Measurements from ENCODE around the gene PNCK.

The PNCK gene

DNA sequence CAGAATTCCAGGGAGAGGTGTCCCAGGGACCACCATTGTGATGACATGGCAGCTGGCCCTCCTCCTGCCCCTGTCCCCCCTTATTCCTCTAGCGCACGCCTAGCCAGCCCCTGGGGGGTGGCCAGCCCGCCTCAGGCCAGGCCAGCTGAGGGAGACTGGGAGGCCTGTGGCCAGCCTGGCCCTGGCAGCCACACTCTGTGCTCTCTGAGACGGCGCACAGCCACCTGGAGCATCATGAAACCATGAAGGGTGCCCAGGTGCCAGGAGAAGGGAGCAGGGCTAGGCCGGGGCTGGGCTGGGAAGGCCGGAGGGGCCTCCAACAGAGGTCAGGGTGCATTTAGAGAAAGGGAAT lies 41.0 kb downstream of the PNCK start:
- TF ChIP-seq, protein P1, sequence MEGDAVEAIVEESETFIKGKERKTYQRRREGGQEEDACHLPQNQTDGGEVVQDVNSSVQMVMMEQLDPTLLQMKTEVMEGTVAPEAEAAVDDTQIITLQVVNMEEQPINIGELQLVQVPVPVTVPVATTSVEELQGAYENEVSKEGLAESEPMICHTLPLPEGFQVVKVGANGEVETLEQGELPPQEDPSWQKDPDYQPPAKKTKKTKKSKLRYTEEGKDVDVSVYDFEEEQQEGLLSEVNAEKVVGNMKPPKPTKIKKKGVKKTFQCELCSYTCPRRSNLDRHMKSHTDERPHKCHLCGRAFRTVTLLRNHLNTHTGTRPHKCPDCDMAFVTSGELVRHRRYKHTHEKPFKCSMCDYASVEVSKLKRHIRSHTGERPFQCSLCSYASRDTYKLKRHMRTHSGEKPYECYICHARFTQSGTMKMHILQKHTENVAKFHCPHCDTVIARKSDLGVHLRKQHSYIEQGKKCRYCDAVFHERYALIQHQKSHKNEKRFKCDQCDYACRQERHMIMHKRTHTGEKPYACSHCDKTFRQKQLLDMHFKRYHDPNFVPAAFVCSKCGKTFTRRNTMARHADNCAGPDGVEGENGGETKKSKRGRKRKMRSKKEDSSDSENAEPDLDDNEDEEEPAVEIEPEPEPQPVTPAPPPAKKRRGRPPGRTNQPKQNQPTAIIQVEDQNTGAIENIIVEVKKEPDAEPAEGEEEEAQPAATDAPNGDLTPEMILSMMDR (IDR thresholded peaks at IDR 0.05; ENCODE audit: extremely low read depth, insufficient read depth, missing control alignments), result no peak

GRCh38 chrX:153631907-153632594 lies 41.6 kb downstream of the PNCK start:
- in situ Hi-C loops (cut with MboI; ENCODE audit: low pct_unique_long_range_greater_than_20kb, low sequenced_read_pairs, unreplicated experiment), result no loop called here
- TF ChIP-seq, protein P1 (IDR thresholded peaks at IDR 0.05; ENCODE audit: extremely low read depth, insufficient read depth, missing control alignments), result no peak

More for the DNA sequence above, 41.0 kb downstream of the PNCK start:
- DNase-seq (ENCODE audit: low spot score), result no peak
- in situ Hi-C loops (cut with MboI; ENCODE audit: low pct_unique_long_range_greater_than_20kb, low sequenced_read_pairs, unreplicated experiment), result no loop called here

GRCh38 chrX:153631346-153631745 lies 42.3 kb downstream of the PNCK start:
- TF ChIP-seq, protein P1 (IDR thresholded peaks at IDR 0.05; ENCODE audit: extremely low read depth, insufficient read depth, missing control alignments), result no peak
- DNase-seq (ENCODE audit: low spot score), result no peak
- in situ Hi-C loops (cut with MboI; ENCODE audit: low pct_unique_long_range_greater_than_20kb, low sequenced_read_pairs, unreplicated experiment), result no loop called here

More at GRCh38 chrX:153631907-153632594, 41.6 kb downstream of the PNCK start:
- no peak for DNase-seq (ENCODE audit: low spot score)

DNA sequence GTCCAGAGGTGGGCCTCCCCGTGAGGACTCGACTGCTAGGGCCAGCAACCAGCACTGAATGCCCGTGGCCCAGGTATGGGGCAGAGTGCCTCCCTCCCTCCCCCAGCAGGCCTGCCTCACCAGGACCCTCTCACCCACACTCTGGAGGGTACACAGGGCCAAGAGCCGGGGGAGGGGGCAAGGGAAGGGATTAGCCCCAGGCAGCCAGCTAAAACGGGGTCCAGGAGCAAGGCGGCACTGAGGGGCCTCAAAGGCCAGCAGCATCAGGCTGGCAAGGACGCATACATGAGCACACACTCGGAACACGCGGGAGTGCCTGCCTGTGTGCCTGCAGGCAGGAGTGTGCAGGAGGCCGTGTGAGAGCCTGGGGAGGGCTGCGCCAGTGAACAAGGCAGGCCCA lies 44.9 kb downstream of the PNCK start:
- TF ChIP-seq, protein P1 (IDR thresholded peaks at IDR 0.05; ENCODE audit: extremely low read depth, insufficient read depth, missing control alignments), result no peak
- in situ Hi-C loops (cut with MboI; ENCODE audit: low pct_unique_long_range_greater_than_20kb, low sequenced_read_pairs, unreplicated experiment), result no loop called here
- DNase-seq (ENCODE audit: low spot score), result no peak

GRCh38 chrX:153628129-153628528 lies 45.5 kb downstream of the PNCK start:
- TF ChIP-seq, protein P1 (IDR thresholded peaks at IDR 0.05; ENCODE audit: extremely low read depth, insufficient read depth, missing control alignments), result no peak
- in situ Hi-C loops (cut with MboI; ENCODE audit: low pct_unique_long_range_greater_than_20kb, low sequenced_read_pairs, unreplicated experiment), result no loop called here
- no peak for DNase-seq (ENCODE audit: low spot score)

GRCh38 chrX:153627675-153628111 lies 45.9 kb downstream of the PNCK start:
- DNase-seq (ENCODE audit: low spot score), result no peak
- in situ Hi-C loops (cut with MboI; ENCODE audit: low pct_unique_long_range_greater_than_20kb, low sequenced_read_pairs, unreplicated experiment), result no loop called here
- TF ChIP-seq, protein P1 (IDR thresholded peaks at IDR 0.05; ENCODE audit: extremely low read depth, insufficient read depth, missing control alignments), result no peak

Data from GM13977 (cell line).